ENCODE data around the gene NAGK.

The NAGK gene

DNA sequence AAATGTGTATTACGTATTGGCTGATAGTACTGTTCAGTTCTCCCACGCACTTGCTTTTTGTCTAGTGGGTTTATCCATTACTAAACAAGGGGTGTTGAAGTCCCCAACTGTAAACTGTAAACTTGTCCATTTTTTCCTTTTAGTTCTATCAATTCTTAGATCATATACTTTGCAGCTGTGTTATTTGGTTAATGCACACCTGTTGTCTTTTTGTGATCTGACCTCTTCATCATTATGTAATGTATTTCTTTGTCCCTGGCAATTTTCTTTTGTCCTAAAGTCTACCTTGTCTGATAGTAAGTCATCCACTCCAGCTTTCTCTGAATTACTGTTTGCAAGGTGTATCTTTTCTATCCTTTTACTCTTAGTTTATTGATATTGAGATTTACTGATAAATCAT, 39.6 kb downstream of the NAGK start:
- no peak for DNase-seq (ENCODE audit: low read depth in 2 of 2)

GRCh38 chr2:71113843-71114242, 45.4 kb downstream of the NAGK start:
- no peak for DNase-seq (ENCODE audit: low read depth in 2 of 2)

GRCh38 chr2:71117063-71117462, 48.6 kb downstream of the NAGK start:
- DNase-seq (ENCODE audit: low read depth in 2 of 2), result no peak

- DNase-seq (ENCODE audit: low read depth in 2 of 2), result no peak
Observed at GRCh38 chr2:71120195-71120594, 51.7 kb downstream of the NAGK start.

DNA sequence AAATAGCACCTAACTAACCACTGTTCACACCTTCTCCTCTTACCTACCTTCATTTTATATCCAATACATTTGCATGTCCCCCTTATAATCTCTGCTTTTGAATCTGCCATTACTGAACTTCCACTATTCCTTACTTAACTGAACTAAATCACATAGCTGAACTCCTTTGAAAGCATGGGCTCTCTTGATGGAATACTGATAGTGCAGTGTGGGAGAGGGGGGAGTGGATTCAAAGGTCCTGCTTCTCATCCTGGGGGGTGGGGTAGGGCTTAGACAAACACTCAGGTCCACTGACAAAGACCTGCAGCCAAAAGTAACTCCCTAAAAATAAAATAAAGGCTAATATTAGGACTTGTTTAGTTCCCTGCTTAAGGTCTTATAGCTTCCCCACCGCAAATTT, 53.0 kb downstream of the NAGK start:
- no peak for DNase-seq (ENCODE audit: low read depth in 2 of 2)

- DNase-seq (ENCODE audit: low read depth in 2 of 2), result no peak
Observed at GRCh38 chr2:71122387-71123298, 54.2 kb downstream of the NAGK start.

GRCh38 chr2:71125506-71126294, 57.3 kb downstream of the NAGK start:
- no peak for DNase-seq (ENCODE audit: low read depth in 2 of 2)

DNA sequence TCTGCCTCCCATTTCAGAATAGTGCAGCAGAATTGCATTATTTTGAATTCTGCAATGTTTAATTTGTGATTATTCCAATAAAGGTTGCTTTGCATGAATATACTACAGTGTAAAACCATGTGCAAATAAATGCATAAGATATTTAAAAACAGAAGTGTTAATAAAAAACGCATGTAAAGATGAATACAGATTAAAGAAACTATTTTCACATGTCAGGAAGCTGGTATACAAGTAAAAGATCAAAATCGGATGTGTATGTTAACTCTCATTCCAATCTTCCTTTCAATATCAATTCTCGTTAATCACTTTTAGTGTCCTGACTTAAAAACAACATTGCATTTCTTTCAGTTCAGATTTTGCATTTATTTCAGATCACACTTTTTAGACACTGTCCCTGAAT, 58.5 kb downstream of the NAGK start:
- DNase-seq (ENCODE audit: low read depth in 2 of 2), result no peak

Data from stimulated activated CD8-positive, alpha-beta memory T cell treated with anti-CD3 and anti-CD28 coated beads, Interleukin-15, amount 100 ng/mL, for 48 hours (primary cell).